Measurements from ENCODE around the gene ANLN.
"Not testable (repeated sequence)": the region's sequence is repeated elsewhere in the genome, so short reads cannot be mapped to it uniquely, and the experiment has no call there.

Gene ANLN

DNA sequence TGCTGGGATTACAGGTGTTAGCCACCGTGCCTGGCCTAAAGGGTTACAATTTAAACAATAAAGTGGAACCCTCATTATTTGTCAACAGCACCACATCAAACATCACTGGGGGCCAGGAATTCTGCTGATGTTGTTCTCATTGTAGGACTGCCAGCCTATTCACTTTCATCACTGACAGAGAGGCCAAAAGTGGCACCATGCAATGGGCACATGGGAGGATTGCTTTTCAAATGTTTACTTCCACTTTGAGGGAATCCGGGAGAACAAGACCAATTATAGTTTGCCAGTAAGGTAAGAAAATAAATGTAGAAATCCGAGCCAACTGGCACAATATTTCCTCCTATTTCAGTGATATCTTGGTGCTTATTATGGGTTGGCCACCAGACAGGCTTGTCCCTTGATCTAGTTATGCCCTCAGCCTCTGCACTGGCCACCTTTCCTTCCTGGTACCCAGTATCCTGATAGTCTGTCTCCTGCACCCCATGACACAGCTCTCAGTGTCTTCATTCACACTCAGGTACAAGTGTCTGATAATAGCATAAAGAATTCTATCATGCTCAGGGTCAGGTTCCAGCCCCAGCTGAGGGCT is 82.6 kb downstream of the ANLN start:
- no peak for DNase-seq

GRCh38 chr7:36473454-36474282 is 84.0 kb downstream of the ANLN start:
- peak; percentile 31 to 37 for DNase-seq

DNA sequence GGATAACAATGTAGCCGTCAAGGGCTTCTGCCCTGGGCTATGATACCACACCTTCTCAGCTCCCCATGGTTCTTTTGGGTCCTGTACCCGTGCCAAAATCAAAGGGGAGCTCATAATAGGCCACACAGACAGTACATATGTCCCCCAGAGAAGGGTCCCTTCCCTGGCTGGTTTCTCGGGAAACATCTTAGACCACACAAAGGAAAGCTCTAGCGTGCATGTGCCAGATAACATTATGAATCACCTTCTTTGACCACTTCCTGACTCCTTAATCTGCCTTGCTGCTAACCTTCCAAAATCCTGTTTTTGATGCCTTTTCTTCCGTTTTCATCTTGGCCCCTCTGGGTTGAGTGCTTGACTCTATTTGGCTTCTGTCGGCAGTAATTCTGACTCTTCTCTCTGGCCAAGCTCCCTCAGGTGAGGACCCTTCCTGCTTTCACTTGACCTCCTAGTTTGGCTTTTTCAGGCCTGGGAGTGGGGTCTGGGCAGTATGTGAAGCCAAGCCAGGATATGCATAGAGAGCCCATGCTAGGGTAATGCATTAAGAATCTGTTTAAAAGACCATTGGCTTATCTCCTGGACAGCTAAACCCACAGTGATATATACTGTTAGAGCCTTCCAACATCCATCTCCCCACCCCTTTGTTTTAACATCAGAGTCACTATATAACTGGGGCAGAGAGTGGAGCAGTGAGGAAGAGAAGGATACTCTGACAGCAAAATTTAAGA is 84.8 kb downstream of the ANLN start:
- DNase-seq: no peak

DNA sequence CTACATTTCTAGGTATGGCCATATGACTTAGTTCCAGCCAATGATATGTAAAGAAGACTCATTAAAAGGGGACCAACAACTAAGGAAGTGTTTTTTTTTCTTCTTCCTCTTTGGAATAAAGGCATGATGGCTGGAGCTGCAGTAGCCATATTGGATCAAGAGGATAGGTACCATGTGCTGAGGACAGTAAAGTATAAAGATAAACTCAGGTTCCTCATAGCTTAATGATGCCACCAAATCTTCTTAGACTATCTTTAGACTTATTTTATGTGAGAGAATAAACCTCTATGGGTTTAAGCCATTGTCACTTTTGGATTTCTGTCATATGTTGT is 85.3 kb downstream of the ANLN start:
- no peak for DNase-seq

GRCh38 chr7:36475381-36475780 is 85.7 kb downstream of the ANLN start:
- DNase-seq: peak in 1 of 2 donors; percentile 5

DNA sequence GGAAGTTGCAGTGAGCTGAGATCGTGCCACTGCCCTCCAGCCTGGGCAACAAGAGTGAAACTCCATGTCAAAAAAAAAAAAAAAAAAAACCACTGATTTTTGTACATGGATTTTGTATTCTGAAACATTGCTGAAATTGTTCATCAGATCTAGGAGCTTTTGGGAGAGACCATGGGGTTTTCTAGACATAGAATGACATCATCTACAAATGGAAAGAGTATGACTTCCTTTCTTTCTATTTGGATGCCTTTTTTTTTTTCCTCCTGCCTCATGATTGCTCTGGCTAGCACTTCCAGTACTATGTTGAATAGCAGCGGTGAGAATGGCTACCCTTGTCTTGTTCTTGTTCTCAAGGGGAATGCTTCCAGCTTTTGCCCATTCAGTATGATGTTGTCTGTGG is 89.1 kb downstream of the ANLN start:
- no peak for DNase-seq

GRCh38 chr7:36483853-36484252 is 94.2 kb downstream of the ANLN start:
- DNase-seq: not testable (repeated sequence)

DNA sequence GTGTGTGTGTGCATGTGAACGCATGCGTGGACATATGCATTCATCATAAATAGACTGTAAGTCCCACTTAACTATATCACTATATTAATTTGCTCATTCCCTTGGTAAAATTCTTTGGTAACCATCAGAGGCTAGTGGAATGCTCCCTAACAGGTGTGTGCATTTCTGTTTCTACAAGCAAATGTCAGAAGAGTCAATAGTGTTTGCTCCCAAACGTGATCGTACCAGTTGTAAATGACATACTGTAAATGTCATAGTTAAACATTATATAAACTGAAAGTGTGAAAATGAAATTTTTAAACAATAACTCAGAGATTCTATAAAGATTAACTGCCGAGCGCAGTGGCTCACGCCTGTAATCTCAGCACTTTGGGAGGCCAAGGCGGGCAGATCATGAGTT is 94.6 kb downstream of the ANLN start:
- DNase-seq: no peak

- no peak for DNase-seq
Observed at GRCh38 chr7:36486336-36486735, 96.7 kb downstream of the ANLN start.

DNA sequence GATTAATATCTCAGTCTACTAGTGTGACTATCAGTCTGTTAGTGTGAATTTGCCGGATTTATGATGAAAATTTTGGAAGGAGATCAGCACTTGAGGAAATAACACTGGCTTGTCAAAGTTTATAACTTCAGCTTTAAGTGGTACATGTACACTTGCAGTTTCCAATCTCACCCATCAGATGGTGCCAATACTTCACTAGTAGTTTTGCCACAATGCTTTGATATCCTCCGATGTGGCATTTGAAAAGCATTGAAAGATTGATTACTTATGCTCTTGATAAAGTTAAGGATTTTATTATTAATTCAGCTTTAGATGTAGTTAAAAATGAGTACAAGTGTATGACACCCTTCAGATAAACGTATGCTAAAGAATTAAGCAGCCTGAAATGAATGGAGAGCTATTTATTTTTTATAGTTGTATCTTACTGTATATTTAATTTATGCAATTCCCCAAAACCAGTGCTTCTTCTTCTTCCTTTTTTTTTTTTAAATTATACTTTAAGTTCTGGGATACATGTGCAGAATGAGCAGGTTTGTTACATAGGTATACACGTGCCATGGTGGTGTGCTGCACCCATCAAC is 98.2 kb downstream of the ANLN start:
- peak; percentile 10 to 23 for DNase-seq

- not testable (repeated sequence) for DNase-seq
Observed at GRCh38 chr7:36488672-36489071, 99.0 kb downstream of the ANLN start.

DNA sequence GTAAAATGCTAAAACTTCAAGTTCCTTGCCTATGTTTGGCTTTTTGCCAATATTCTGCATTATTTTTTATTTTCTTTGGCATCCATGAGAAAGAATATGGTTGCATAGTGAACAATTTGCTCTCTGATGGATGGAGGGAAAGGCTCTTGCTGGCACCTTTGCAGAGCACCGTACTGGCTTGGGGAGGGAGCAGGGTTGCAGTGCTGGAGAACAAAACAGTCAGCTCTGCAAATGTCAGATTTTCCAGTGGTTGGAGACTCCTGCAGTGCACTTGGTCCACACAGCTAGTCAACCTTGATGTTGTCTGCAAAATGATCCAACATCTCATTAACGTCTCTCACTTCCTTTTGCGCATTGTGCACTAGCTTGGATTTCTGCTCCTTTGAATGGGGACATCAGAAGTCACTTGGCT is 100.8 kb downstream of the ANLN start:
- DNase-seq: no peak

- DNase-seq: no peak
Observed at GRCh38 chr7:36491317-36491716, 101.7 kb downstream of the ANLN start.

GRCh38 chr7:36496576-36496975 is 106.9 kb downstream of the ANLN start:
- no peak for DNase-seq

DNA sequence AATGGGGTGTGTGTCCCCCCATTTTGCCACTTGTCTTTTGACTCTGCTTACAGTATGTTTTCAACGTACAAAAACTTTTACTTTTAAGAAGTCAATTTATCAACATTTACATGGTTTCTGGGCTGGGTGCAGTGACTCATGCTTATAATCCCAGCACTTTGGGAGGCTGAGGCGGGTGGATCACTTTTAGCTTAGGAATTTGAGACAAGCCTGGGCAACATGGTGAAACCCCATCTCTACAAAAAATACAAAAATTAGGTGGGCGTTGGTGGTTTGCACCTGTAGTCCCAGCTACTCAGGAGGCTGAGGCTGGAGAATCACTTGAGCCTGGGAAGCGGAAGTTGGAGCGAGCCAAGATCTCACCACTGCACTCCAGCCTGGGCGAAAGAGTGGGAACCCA is 107.5 kb downstream of the ANLN start:
- DNase-seq: not testable (repeated sequence)

DNA sequence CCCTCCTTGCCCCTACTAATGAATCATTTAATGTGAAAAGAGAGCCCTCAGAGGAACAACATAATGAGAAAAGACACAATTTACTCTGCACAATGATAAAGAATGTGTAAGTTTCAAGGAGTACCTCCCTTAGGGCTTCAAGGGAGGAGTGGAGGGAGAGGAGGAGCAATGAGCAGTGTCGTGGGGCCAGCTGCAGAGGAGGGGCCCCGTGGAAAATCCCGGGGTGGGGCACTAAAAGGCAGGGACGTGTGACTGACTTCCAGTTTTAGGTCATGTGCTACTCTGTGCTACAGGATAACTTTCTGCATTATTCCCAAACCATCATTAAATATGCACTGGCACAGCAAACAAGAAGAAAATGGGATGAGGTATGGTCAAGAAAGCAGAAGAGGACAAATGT is 108.1 kb downstream of the ANLN start:
- DNase-seq: no peak

Data from stimulated activated CD4-positive, alpha-beta T cell treated with anti-CD3 and anti-CD28 coated beads, Interleukin-2, amount 100 ng/mL, for 48 hours (primary cell).